GM23338 (cell line): Measurements from ENCODE around the gene SNURF. TPM values are rescaled to one million over a fixed set of nuclear protein-coding genes. Genes with fewer than 3 reads are reported as not detected.

Experiments
- ATAC-seq: fragments of 200-7000 bp; cut with Tn5 transposase; 3 replicates; pipeline ENCODE4 v1.9.1; 2020
- DNase-seq: peaks from one replicate; pipeline ENCODE4 v3.0.0-alpha.2; 2015; ENCODE audit warnings: low spot score
- H2AFZ ChIP-seq: fragments of 200-600 bp; sonication (generic); 2 replicates; pipeline ENCODE4 v1.8.0; 2016; ENCODE audit warnings: antibody characterized with exemption, mild to moderate bottlenecking, moderate library complexity
- H3F3A ChIP-seq: fragments of 200-600 bp; sonication (generic); replicated peaks from 2 replicates; pipeline ENCODE4 v1.8.0; 2017; ENCODE audit warnings: antibody characterized with exemption, mixed run types, low read depth
- H3K27ac ChIP-seq: fragments of 200-600 bp; sonication (generic); 2 replicates; pipeline ENCODE4 v1.6.1; 2016; ENCODE audit warnings: low read depth
- H3K27me3 ChIP-seq: fragments of 200-600 bp; sonication (generic); 2 replicates; pipeline ENCODE4 v1.8.0; 2016; ENCODE audit warnings: mild to moderate bottlenecking, mixed run types, moderate library complexity; ENCODE audit not compliant: insufficient read depth
- H3K36me3 ChIP-seq: fragments of 200-600 bp; sonication (generic); 2 replicates; pipeline ENCODE4 v1.8.0; 2016; ENCODE audit warnings: mild to moderate bottlenecking; ENCODE audit not compliant: insufficient read depth
- H3K4me1 ChIP-seq: fragments of 200-600 bp; sonication (generic); 2 replicates; pipeline ENCODE4 v1.8.0; 2016; ENCODE audit warnings: mild to moderate bottlenecking, moderate library complexity; ENCODE audit not compliant: insufficient read depth
- H3K4me2 ChIP-seq: fragments of 200-600 bp; sonication (generic); 2 replicates; pipeline ENCODE4 v1.7.1; 2017; ENCODE audit warnings: mixed run types
- H3K4me3 ChIP-seq: fragments of 200-600 bp; sonication (generic); 2 replicates; pipeline ENCODE4 v1.6.1; 2016; ENCODE audit warnings: mixed run types
- H3K79me2 ChIP-seq: fragments of 200-600 bp; sonication (generic); replicated peaks from 2 replicates; pipeline ENCODE4 v1.8.0; 2017; ENCODE audit warnings: mild to moderate bottlenecking; ENCODE audit not compliant: insufficient read depth
- H3K9me2 ChIP-seq: fragments of 200-600 bp; sonication (generic); 2 replicates; pipeline ENCODE4 v1.8.0; 2017; ENCODE audit not compliant: insufficient read depth
- H4K20me1 ChIP-seq: fragments of 200-600 bp; sonication (generic); replicated peaks from 2 replicates; pipeline ENCODE4 v1.8.0; 2017; ENCODE audit warnings: mild to moderate bottlenecking; ENCODE audit not compliant: insufficient read depth
- H3K27ac Mint-ChIP-seq: 2 replicates; pipeline ENCODE4 v1.8.0; 2020; ENCODE audit warnings: inconsistent platforms, mild to moderate bottlenecking, moderate library complexity, mixed read lengths
- H3K27me3 Mint-ChIP-seq: 3 replicates; pipeline ENCODE4 v1.8.0; 2022; ENCODE audit warnings: low read depth, mild to moderate bottlenecking, moderate library complexity, mixed read lengths, inconsistent platforms; ENCODE audit not compliant: insufficient read depth, poor library complexity
- H3K36me3 Mint-ChIP-seq: 3 replicates; pipeline ENCODE4 v1.8.0; 2021; ENCODE audit warnings: low read depth, mild to moderate bottlenecking, inconsistent platforms, moderate library complexity, mixed read lengths
- H3K4me1 Mint-ChIP-seq: 3 replicates; pipeline ENCODE4 v1.8.0; 2020; ENCODE audit warnings: mild to moderate bottlenecking, inconsistent platforms, mixed read lengths
- H3K4me3 Mint-ChIP-seq: 3 replicates; pipeline ENCODE4 v1.8.0; 2021; ENCODE audit warnings: moderate library complexity, mild to moderate bottlenecking, inconsistent platforms, mixed read lengths
- H3K9me3 Mint-ChIP-seq: 3 replicates; pipeline ENCODE4 v1.8.0; 2020; ENCODE audit warnings: moderate library complexity, mild to moderate bottlenecking, inconsistent platforms, mixed read lengths
- CTCF ChIP-seq, 2 experiments: fragments of 200-600 bp in 1 of 2; sonication (generic) in 1 of 2; conservative IDR thresholded peaks; 2 replicates each; pipeline versions ENCODE4 v1.5.1 to v1.6.1; 2016 to 2017; ENCODE audit warnings: antibody characterized with exemption in 2 of 2, low read depth in 2 of 2, mild to moderate bottlenecking in 2 of 2, moderate library complexity in 1 of 2
- EZH2 ChIP-seq: fragments of 200-600 bp; sonication (generic); IDR thresholded peaks from one replicate; pipeline ENCODE4 v1.8.0; 2017; ENCODE audit warnings: antibody characterized with exemption, mild to moderate bottlenecking, low read depth; ENCODE audit not compliant: unreplicated experiment
- NANOG ChIP-seq: IDR thresholded peaks from 2 replicates; pipeline ENCODE4 v1.6.1; 2016; ENCODE audit warnings: antibody characterized with exemption, borderline replicate concordance
- POLR2AphosphoS5 ChIP-seq: IDR thresholded peaks from 2 replicates; pipeline ENCODE4 v1.6.1; 2016; ENCODE audit warnings: antibody characterized with exemption, low read depth
- STAT1 ChIP-seq: IDR thresholded peaks from one replicate; pipeline ENCODE4 v1.6.1; 2016; ENCODE audit warnings: antibody characterized with exemption; ENCODE audit not compliant: unreplicated experiment
- ZNF114 ChIP-seq: fragments of 250-450 bp; sonication (Bioruptor Pico); IDR thresholded peaks from 2 replicates; pipeline ENCODE4 v1.5.0; 2020; ENCODE audit warnings: mild to moderate bottlenecking, moderate library complexity
- ZNF331 ChIP-seq: fragments of 250-450 bp; sonication (Bioruptor Pico); IDR thresholded peaks from 2 replicates; pipeline ENCODE4 v1.5.0; 2020; ENCODE audit warnings: low read depth, mild to moderate bottlenecking, moderate library complexity
- polyA plus RNA-seq: library from polyadenylated mRNA; unstranded; fragments of >200 nt; fragmentation: Nextera tagmentation; extraction: Ambion mirVana; gene quantifications from 2 replicates; pipeline ENCODE4 v1.2.1, GENCODE V29; 2016
- total RNA-seq: library from RNA; depleted of rRNA; stranded (reverse); fragments of >200 nt; shearing (Covaris generic); gene quantifications from 2 replicates; pipeline ENCODE4 v1.2.3, GENCODE V29; 2014
- TF ChIP-seq, protein P1 (sequence below): fragments of 250-450 bp; sonication (Bioruptor Pico); IDR thresholded peaks from 2 replicates; pipeline ENCODE4 v1.5.0; 2020; ENCODE audit warnings: mild to moderate bottlenecking, moderate library complexity

The SNURF gene
- total and polyA plus RNA-seq, 2 experiments from 2014 or later: 19.1 to 63.6 TPM

DNA sequence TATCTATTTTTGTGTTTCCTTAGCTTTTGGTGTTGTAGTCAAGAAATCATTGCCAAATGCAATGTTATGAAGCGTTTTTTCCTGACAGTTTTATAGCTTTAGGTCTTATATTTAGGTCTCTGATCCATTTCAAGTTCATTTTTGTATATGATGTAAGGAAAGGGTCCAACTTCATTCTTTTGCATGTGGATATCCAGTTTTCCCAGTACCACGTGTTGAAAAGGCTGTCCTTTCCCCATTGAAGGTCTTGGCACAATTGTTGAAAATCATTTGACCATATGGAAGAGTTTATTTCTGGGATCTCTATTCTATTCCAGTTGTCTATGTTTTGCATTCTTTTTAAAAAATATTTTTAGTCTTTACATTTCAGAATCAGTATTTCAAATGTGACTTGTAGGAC lies 14.6 kb upstream of the SNURF start (continued):
- TF ChIP-seq, protein P1, sequence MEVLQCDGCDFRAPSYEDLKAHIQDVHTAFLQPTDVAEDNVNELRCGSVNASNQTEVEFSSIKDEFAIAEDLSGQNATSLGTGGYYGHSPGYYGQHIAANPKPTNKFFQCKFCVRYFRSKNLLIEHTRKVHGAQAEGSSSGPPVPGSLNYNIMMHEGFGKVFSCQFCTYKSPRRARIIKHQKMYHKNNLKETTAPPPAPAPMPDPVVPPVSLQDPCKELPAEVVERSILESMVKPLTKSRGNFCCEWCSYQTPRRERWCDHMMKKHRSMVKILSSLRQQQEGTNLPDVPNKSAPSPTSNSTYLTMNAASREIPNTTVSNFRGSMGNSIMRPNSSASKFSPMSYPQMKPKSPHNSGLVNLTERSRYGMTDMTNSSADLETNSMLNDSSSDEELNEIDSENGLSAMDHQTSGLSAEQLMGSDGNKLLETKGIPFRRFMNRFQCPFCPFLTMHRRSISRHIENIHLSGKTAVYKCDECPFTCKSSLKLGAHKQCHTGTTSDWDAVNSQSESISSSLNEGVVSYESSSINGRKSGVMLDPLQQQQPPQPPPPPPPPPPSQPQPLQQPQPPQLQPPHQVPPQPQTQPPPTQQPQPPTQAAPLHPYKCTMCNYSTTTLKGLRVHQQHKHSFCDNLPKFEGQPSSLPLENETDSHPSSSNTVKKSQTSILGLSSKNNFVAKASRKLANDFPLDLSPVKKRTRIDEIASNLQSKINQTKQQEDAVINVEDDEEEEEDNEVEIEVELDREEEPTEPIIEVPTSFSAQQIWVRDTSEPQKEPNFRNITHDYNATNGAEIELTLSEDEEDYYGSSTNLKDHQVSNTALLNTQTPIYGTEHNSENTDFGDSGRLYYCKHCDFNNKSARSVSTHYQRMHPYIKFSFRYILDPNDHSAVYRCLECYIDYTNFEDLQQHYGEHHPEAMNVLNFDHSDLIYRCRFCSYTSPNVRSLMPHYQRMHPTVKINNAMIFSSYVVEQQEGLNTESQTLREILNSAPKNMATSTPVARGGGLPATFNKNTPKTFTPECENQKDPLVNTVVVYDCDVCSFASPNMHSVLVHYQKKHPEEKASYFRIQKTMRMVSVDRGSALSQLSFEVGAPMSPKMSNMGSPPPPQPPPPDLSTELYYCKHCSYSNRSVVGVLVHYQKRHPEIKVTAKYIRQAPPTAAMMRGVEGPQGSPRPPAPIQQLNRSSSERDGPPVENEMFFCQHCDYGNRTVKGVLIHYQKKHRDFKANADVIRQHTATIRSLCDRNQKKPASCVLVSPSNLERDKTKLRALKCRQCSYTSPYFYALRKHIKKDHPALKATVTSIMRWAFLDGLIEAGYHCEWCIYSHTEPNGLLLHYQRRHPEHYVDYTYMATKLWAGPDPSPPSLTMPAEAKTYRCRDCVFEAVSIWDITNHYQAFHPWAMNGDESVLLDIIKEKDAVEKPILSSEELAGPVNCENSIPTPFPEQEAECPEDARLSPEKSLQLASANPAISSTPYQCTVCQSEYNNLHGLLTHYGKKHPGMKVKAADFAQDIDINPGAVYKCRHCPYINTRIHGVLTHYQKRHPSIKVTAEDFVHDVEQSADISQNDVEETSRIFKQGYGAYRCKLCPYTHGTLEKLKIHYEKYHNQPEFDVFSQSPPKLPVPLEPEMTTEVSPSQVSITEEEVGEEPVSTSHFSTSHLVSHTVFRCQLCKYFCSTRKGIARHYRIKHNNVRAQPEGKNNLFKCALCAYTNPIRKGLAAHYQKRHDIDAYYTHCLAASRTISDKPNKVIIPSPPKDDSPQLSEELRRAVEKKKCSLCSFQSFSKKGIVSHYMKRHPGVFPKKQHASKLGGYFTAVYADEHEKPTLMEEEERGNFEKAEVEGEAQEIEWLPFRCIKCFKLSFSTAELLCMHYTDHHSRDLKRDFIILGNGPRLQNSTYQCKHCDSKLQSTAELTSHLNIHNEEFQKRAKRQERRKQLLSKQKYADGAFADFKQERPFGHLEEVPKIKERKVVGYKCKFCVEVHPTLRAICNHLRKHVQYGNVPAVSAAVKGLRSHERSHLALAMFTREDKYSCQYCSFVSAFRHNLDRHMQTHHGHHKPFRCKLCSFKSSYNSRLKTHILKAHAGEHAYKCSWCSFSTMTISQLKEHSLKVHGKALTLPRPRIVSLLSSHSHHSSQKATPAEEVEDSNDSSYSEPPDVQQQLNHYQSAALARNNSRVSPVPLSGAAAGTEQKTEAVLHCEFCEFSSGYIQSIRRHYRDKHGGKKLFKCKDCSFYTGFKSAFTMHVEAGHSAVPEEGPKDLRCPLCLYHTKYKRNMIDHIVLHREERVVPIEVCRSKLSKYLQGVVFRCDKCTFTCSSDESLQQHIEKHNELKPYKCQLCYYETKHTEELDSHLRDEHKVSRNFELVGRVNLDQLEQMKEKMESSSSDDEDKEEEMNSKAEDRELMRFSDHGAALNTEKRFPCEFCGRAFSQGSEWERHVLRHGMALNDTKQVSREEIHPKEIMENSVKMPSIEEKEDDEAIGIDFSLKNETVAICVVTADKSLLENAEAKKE (CRISPR knock-in tag): no peak
- TF ChIP-seq POLR2AphosphoS5: no peak
- TF ChIP-seq EZH2: no peak
- TF ChIP-seq STAT1: no peak
- TF ChIP-seq CTCF (conservative IDR thresholded peaks at IDR 0.05; ENCODE audit: low read depth in 2 of 2): no peak

DNA sequence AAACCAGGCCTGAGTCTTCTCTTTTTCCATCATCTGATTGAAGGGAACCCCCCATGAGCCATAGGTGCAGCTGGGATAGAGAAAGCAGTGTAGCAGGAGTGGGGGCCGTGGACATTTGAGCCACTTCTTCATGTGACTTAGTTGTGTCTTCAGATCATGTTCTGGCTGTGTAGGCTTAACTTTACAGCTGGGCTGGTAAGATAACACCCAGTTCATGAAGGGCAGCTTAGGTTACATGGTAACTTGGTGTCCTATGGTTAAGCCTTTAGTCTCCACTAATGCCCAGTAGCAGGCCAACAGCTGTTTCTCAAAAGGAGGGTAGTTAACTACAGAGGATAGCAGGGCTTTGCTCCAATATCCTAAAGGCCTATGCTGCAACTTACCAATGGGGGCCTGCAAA lies 11.4 kb upstream of the SNURF start:
- DNase-seq (no peak), ATAC-seq (no peak)
- Histone ChIP-seq H3K36me3 (no peaks in the 10 kb centered on the region), H3K27me3 (no peaks in the 10 kb centered on the region), H2AFZ (no peak overlapping the region), H3K4me2 (no peak overlapping the region), H3K4me3 (no peak overlapping the region), H3K4me1 (no peaks in the 10 kb centered on the region), H3F3A (no peaks in the 10 kb centered on the region), H3K9me2 (peaks cover 15% of the 10 kb centered on the region; the same call in 1 of the 2 replicates), H4K20me1 (no peaks in the 10 kb centered on the region), H3K27ac (no peak overlapping the region), H3K79me2 (no peaks in the 10 kb centered on the region)
- H3K36me3 Mint-ChIP-seq: peaks cover 5% of the 10 kb centered on the region; the same call in 1 of the 3 replicates
- peaks cover 4% of the 10 kb centered on the region; the same call in 1 of the 3 replicates for H3K4me1 Mint-ChIP-seq
- peaks cover 21% of the 10 kb centered on the region for H3K9me3 Mint-ChIP-seq
- no peak overlapping the region for H3K4me3 Mint-ChIP-seq
- no peaks in the 10 kb centered on the region for H3K27me3 Mint-ChIP-seq
- no peak overlapping the region for H3K27ac Mint-ChIP-seq
- TF ChIP-seq NANOG: no peak
- no peak for TF ChIP-seq ZNF114 (CRISPR knock-in tag)
- TF ChIP-seq, protein P1 (CRISPR knock-in tag): no peak
- TF ChIP-seq ZNF331: no peak
